ENCODE results near the gene MPC1L. TPM values are rescaled to one million over a fixed set of nuclear protein-coding genes. Genes with fewer than 3 reads are reported as not detected.

Gene MPC1L
- total RNA-seq, 3 donors from 2014 or later: not detected

DNA sequence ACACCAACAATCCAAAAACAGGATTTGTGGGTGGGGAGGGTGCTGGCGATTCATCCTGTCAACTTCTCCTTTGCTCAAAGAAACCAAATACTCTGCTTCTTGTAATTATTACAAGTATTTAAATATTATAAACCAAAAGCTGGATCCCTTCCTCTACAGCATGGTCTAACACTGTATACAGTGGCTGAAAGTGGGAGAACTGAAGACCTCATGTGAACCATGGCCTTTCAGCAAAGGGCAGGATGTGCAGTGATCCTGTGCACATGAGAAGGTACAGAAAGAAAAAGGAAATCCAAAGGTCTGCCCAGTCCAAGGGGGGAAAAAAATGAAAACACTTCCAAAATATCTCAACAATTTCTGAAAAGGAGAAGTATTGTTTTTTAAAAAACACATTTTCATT, 29.4 kb downstream of the MPC1L start:
- TF ChIP-seq, protein P1, sequence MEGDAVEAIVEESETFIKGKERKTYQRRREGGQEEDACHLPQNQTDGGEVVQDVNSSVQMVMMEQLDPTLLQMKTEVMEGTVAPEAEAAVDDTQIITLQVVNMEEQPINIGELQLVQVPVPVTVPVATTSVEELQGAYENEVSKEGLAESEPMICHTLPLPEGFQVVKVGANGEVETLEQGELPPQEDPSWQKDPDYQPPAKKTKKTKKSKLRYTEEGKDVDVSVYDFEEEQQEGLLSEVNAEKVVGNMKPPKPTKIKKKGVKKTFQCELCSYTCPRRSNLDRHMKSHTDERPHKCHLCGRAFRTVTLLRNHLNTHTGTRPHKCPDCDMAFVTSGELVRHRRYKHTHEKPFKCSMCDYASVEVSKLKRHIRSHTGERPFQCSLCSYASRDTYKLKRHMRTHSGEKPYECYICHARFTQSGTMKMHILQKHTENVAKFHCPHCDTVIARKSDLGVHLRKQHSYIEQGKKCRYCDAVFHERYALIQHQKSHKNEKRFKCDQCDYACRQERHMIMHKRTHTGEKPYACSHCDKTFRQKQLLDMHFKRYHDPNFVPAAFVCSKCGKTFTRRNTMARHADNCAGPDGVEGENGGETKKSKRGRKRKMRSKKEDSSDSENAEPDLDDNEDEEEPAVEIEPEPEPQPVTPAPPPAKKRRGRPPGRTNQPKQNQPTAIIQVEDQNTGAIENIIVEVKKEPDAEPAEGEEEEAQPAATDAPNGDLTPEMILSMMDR (IDR thresholded peaks at IDR 0.05): no peak
- peaks cover 3% of the 10 kb centered on the region for H3K36me3 ChIP-seq (ENCODE audit: low read depth)
- no peak for ATAC-seq
- H3K4me1 ChIP-seq (ENCODE audit: low read depth): no peaks in the 10 kb centered on the region
- H3K9me3 ChIP-seq: no peaks in the 10 kb centered on the region
- intact Hi-C loops (cut with DNase I, micrococcal nuclease): no loop called here
- H3K4me3 ChIP-seq: no peak overlapping the region
- no peak for DNase-seq

DNA sequence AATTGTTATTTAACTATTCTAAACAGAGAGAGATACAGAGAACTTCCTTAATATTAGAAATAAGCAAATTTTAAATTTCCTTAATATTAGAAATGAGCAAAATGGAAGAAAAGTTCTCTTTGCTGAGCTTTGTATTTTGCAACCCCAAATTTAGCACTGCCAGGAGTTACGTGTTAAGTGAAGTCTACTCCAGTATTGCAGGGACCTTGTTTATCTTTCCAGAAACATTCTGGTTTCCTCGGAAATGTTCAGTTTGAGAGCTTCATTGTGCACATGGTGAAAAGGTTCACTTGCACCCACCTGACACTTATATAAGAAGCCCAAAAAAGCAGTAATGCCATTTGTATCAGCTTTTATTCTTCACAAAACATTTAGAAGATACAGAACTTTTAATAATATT, 30.3 kb downstream of the MPC1L start:
- Histone ChIP-seq H3K9me3 (no peaks in the 10 kb centered on the region), H3K4me3 (no peak overlapping the region), H3K36me3 (ENCODE audit: low read depth) (peaks cover 3% of the 10 kb centered on the region), H3K4me1 (ENCODE audit: low read depth) (no peaks in the 10 kb centered on the region)
- intact Hi-C loops (cut with DNase I, micrococcal nuclease): no loop called here
- TF ChIP-seq, protein P1 (IDR thresholded peaks at IDR 0.05): no peak
- DNase-seq (no peak), ATAC-seq (no peak)

DNA sequence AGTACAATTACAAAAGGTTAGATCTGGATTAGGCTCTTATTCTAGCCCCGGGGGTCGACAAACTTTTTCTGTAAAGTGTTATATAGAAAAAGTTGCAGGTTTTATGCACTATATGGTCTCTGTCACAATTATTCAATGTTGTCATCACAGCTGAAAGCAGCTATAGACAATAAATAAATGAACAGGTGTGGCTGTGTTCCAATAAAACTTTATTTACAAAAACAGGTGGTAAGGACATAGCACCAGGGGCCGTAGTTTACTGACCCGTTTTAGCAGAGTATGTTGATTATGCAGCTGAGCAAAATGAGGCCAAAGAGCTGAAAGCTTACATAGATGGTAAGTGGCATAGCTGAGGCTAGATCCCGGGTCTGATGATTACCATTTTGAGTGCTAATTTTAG, 37.2 kb downstream of the MPC1L start:
- no peak overlapping the region for H3K4me3 ChIP-seq
- H3K4me1 ChIP-seq (ENCODE audit: low read depth): no peaks in the 10 kb centered on the region
- TF ChIP-seq, protein P1 (IDR thresholded peaks at IDR 0.05): no peak
- ATAC-seq: no peak
- intact Hi-C loops (cut with DNase I, micrococcal nuclease): loop anchor here in 1 of 2 donors (10.0 kb wide), 1 partner anchor 454 kb away; no protein-coding TSS in a partner anchor
- H3K36me3 ChIP-seq (ENCODE audit: low read depth): no peaks in the 10 kb centered on the region
- no peak for DNase-seq
- no peaks in the 10 kb centered on the region for H3K9me3 ChIP-seq

DNA sequence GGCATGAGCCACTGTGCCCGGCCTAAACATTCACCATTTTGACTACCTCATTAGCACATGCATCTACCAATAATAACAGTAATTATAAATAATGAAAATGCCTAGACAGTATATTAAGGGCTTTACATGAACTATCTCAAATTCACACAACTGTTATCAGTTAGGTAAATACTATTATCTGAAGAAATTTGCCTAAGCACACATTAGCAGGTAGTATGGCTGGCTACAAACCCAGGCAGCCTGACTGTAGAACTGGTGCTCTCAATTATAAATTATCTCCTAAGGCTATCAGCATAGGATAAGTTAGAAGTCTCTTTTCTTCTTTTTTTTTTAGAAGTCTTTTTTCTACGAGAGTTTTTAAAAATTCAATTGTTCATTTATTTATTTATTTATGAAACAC, 38.3 kb downstream of the MPC1L start:
- intact Hi-C loops (cut with DNase I, micrococcal nuclease): loop anchor here in 1 of 2 donors (10.0 kb wide), 1 partner anchor 453 kb away; no protein-coding TSS in a partner anchor
- H3K4me1 ChIP-seq (ENCODE audit: low read depth): no peaks in the 10 kb centered on the region
- no peak for ATAC-seq
- TF ChIP-seq, protein P1 (IDR thresholded peaks at IDR 0.05): no peak
- H3K9me3 ChIP-seq: no peaks in the 10 kb centered on the region
- H3K4me3 ChIP-seq: no peak overlapping the region
- H3K36me3 ChIP-seq (ENCODE audit: low read depth): no peaks in the 10 kb centered on the region
- DNase-seq: no peak

DNA sequence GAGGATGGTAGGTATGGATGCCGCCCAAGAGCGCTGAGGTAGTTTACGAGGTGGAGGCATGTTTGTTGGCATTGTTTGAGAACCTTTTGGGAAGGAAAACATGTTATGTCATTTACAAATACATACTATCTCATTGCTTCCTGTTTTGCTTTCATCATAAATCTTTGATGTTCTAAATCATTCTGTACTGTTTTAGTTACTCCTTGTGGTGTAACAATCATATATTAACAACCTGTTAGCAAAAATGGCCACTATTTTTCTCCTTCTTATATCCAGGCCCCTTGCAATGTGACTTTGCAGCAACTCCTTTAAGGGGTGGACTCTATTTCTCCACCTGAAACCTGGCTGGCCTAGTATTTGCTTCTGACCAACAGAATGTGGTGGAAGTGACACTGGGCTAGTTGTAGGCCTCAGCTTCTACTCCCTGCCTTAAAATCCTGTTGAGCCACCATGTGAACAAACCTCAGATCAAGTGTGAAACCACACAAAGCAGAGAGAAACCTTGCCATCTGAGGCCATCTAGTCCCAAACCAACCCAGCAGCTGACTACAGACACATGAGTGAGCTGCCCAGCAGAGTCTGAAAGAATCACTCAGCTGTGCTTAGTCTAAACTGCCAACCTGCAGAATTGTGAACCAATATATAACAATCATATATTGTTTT, 40.0 kb downstream of the MPC1L start:
- intact Hi-C loops (cut with DNase I, micrococcal nuclease): loop anchor here in 1 of 2 donors (10.0 kb wide), 1 partner anchor 452 kb away; no protein-coding TSS in a partner anchor
- Histone ChIP-seq H3K36me3 (ENCODE audit: low read depth) (no peaks in the 10 kb centered on the region), H3K9me3 (no peaks in the 10 kb centered on the region), H3K4me1 (ENCODE audit: low read depth) (no peaks in the 10 kb centered on the region), H3K4me3 (no peak overlapping the region)
- no peak for DNase-seq
- ATAC-seq: no peak
- TF ChIP-seq, protein P1 (IDR thresholded peaks at IDR 0.05): no peak
